Psoas muscle (tissue), 8 donors: ENCODE measurements around the gene PSAPL1. TPM values are rescaled to one million over a fixed set of nuclear protein-coding genes. Genes with fewer than 3 reads are reported as not detected.
A peak's percentile ranks its signal among the peaks of the same experiment; 100 is the strongest.

Experiments used
- ATAC-seq, 4 donors: fragments of 200-7000 bp; cut with Tn5 transposase; one replicate each; pipeline ENCODE4 v1.9.1; 2020; ENCODE audit warnings: moderate library complexity in 3 of 4, mild to moderate bottlenecking in 2 of 4
- DNase-seq, 2 donors: peaks; one replicate each; pipeline ENCODE4 v3.0.0-alpha.2; 2020
- H3K27ac ChIP-seq: fragments of 200-600 bp; one replicate; pipeline ENCODE4 v1.8.0; 2022
- H3K27me3 ChIP-seq, 3 donors: fragments of 200-600 bp in 1 of 3; one replicate each; pipeline versions ENCODE4 v1.6.1 to v1.8.0; 2013 to 2022; ENCODE audit warnings: low read length in 2 of 3, mild to moderate bottlenecking in 2 of 3, moderate library complexity in 1 of 3; ENCODE audit not compliant: insufficient read depth in 3 of 3
- H3K36me3 ChIP-seq, 2 donors: fragments of 200-600 bp in 1 of 2; one replicate each; pipeline versions ENCODE4 v1.6.1 to v1.8.0; 2013 to 2022; ENCODE audit warnings: low read depth in 1 of 2, mild to moderate bottlenecking in 1 of 2, moderate library complexity in 1 of 2; ENCODE audit not compliant: insufficient read depth in 1 of 2
- H3K4me1 ChIP-seq: fragments of 200-600 bp; one replicate; pipeline ENCODE4 v1.8.0; 2022
- H3K4me3 ChIP-seq: fragments of 200-600 bp; one replicate; pipeline ENCODE4 v1.8.0; 2022; ENCODE audit warnings: mild to moderate bottlenecking
- H3K9me3 ChIP-seq: fragments of 200-600 bp; one replicate; pipeline ENCODE4 v1.8.0; 2022
- WGBS, 3 donors: extraction: QIAGEN DNeasy Blood & Tissue Kit; methylation state at CpG; one replicate each; pipeline versions ENCODE4 v1.1.6 to v1.1.7; 2013; 5-methylcytosine and 5-hydroxymethylcytosine counted together
- intact Hi-C, 2 donors: fragments of 100-400 bp; cut with DNase I; formaldehyde crosslinking; loops; one replicate each; pipeline versions ENCODE4 v1.11.0 to v1.14.2; 2022
- polyA plus RNA-seq, 3 donors: library from polyadenylated mRNA; stranded (reverse); fragments of 200-250 nt; gene quantifications; one replicate each; pipeline ENCODE4 v1.2.3, GENCODE V29; 2013
- total RNA-seq, 4 donors: library from RNA; stranded (reverse); fragmentation: NEBNext Ultra II Directional in 2 of 4; extraction: Animal tissue kit (Norgen Biotek cat#: 25700) in 2 of 4; gene quantifications; one replicate each; pipeline versions ENCODE4 v1.2.1 to v1.2.4, GENCODE V29; 2021 to 2023
- TF ChIP-seq, protein P1 (sequence below): fragments of 200-600 bp; IDR thresholded peaks from one replicate; pipeline ENCODE4 v1.8.0; 2022; ENCODE audit warnings: antibody characterized with exemption
- donor health status: healthy with polysubstance abuse.
- donor health status: DM: no; HTN: no; CAD: no; lungs with moderate emphysema.
- donor health status: Bipolar disorder and iron deficiency.
- donor health status: healthy.
- donor health status: DM: yes; HTN: yes; CAD: no.
- donor health status: DM: no; HTN: no; CAD: no.
- donor health status: DM: no; HTN: no; CAD: no.
- donor health status: DM: yes; HTN: yes; CAD: no.

The PSAPL1 gene
- total and polyA plus RNA-seq, 7 donors = not detected

DNA sequence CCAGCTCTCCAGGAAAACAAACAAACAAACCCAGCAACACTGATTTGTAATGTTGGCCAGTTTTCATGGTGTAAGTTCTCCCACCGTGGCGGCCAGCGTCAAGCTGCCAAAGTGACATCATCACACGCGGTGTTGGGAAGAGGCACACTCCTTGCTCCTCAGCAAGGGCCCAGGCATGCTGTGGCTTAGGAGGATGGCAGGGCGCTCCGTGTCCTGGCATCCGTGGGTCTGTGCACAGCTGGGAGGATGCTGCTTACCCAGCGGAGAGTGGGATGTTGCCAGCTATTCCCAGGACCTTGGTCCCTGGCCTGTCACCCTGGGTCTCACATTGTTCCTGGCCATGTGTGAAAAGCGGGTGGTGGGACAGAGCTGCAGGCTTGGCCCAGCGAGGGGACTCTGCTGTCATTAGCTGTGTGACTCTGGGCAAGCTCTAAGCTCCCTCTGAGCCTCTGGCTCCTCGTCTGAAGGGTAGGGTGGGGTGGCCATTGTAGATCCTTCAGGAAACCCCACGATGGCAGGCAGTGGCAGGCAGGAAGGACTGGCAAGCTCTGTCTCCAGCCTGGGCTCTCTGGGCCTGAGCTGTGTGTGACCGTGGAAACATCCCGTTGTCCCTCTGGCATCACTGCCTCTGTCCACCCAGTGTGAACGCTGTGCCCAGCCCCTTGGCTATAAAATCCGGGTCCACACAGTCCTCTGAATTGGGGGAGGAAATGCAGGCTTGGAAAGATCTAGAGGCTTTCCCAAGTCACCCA lies 10.8 kb downstream of the PSAPL1 start:
- TF ChIP-seq, protein P1, sequence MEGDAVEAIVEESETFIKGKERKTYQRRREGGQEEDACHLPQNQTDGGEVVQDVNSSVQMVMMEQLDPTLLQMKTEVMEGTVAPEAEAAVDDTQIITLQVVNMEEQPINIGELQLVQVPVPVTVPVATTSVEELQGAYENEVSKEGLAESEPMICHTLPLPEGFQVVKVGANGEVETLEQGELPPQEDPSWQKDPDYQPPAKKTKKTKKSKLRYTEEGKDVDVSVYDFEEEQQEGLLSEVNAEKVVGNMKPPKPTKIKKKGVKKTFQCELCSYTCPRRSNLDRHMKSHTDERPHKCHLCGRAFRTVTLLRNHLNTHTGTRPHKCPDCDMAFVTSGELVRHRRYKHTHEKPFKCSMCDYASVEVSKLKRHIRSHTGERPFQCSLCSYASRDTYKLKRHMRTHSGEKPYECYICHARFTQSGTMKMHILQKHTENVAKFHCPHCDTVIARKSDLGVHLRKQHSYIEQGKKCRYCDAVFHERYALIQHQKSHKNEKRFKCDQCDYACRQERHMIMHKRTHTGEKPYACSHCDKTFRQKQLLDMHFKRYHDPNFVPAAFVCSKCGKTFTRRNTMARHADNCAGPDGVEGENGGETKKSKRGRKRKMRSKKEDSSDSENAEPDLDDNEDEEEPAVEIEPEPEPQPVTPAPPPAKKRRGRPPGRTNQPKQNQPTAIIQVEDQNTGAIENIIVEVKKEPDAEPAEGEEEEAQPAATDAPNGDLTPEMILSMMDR = no peak
- peak in 1 of 2 donors; percentile 62 for DNase-seq

DNA sequence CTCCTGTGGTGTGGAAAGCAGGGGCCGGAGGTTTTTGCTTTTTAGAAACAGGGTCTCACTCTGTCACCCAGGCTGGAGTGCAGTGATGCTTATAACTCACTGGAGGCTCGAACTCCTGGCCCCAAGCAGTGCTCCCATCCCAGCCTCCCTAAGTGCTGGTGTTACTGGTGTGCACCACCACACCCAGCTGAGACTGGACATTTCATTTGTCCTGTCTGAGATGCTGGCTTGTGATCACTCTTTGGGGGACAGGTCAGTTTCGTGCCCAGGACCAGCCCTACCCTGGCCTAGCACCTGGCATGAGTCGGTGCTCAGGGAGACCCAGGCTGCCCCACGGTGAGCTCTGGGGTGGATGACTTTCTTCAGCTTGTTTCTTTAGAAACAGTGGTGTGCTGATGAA lies 11.3 kb downstream of the PSAPL1 start:
- no peaks in the 10 kb centered on the region for H3K4me1 ChIP-seq
- H3K9me3 ChIP-seq = no peaks in the 10 kb centered on the region
- TF ChIP-seq, protein P1 = no peak
- peaks cover 0 to 2% (median 0%) of the 10 kb centered on the region in 3 donors for H3K27me3 ChIP-seq
- no peak overlapping the region for H3K4me3 ChIP-seq
- no peak overlapping the region for H3K27ac ChIP-seq
- WGBS, 3 donors = 50 to 65% (median 57%) methylated on average over 5 of the region's 5 CpGs
- ATAC-seq (no peak), DNase-seq (no peak)
- H3K36me3 ChIP-seq = no peaks in the 10 kb centered on the region
- intact Hi-C loops = no loop called here

More for the DNA sequence above, 10.8 kb downstream of the PSAPL1 start:
- WGBS, 3 donors = 41 to 58% (median 43%) methylated on average over 17 of the region's 17 CpGs
- ATAC-seq = no peak
- intact Hi-C loops = no loop called here
- H3K36me3 ChIP-seq = no peaks in the 10 kb centered on the region
- no peaks in the 10 kb centered on the region for H3K4me1 ChIP-seq
- no peak overlapping the region for H3K27ac ChIP-seq
- peaks cover 0 to 2% (median 0%) of the 10 kb centered on the region in 3 donors for H3K27me3 ChIP-seq
- H3K4me3 ChIP-seq = no peak overlapping the region
- H3K9me3 ChIP-seq = no peaks in the 10 kb centered on the region

DNA sequence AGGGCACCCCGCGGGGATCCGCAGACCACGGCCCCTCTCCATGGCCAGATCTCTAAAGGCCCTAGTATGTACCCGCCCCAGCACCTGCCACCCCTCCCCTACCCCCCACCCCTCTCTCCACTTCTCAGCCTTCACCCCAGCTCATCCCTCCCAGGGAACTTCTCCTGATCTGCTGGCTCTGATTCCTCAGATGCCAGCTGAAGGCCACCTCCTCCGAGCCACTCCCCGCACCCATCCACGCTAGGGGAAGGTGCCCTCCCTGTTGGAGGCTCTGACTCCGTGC lies 11.9 kb downstream of the PSAPL1 start:
- intact Hi-C loops = no loop called here
- TF ChIP-seq, protein P1 = no peak
- Histone ChIP-seq H3K27ac (no peak overlapping the region), H3K4me1 (no peaks in the 10 kb centered on the region), H3K9me3 (no peaks in the 10 kb centered on the region), H3K4me3 (no peak overlapping the region), H3K27me3 (peaks cover 0 to 2% (median 0%) of the 10 kb centered on the region in 3 donors), H3K36me3 (no peaks in the 10 kb centered on the region)
- WGBS, 3 donors = 91 to 92% (median 91%) methylated on average over 9 of the region's 9 CpGs
- ATAC-seq (no peak), DNase-seq (no peak)

DNA sequence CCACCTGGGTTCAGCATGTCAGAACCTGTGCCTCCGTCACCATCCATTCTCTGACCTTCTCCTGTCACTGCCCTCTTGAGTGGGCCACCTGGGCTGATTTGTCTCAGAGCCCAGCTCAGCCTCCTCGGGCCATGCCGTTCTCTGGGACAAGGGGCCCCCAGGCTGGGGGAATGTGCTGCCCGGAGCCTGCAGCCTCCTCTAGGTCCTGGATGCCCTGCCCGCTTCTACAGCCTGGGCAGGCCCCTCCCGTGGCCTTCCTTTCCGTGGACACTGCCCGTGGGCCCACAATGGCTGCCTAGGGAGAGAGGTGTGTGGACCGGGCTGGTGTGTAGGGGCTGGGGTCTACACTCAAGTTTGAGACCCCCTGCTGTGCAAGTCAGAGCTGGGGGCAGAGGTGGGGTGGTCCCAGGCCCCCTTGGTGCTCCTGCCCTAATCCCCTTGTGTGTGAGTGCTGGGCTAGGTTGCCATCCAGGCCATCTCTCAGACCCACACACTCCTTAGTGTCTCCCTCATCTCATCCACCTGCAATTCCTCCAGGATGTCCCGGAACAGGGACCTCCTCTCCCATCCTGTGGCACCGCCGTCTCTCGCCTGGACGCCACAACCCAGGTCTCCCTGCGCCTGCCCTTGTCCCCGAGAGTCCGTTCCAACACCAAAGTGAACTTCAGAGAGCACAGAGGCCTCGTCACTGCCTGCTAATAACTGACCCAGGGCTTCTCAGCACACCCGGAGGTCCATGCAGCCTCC lies 12.4 kb downstream of the PSAPL1 start:
- peak in 1 of 2 donors; percentile 41 for DNase-seq
- WGBS, 3 donors = 89 to 94% (median 90%) methylated on average over 19 of the region's 19 CpGs
- no peak for ATAC-seq
- TF ChIP-seq, protein P1 = no peak
- Histone ChIP-seq H3K4me1 (no peaks in the 10 kb centered on the region), H3K4me3 (no peak overlapping the region), H3K9me3 (no peaks in the 10 kb centered on the region), H3K36me3 (no peaks in the 10 kb centered on the region), H3K27ac (no peak overlapping the region), H3K27me3 (peaks cover 0 to 2% (median 0%) of the 10 kb centered on the region in 3 donors)
- intact Hi-C loops = no loop called here
